Stimulated activated CD8-positive, alpha-beta memory T cell treated with anti-CD3 and anti-CD28 coated beads, Interleukin-7, amount 100 ng/mL, for 4 hours (primary cell): ENCODE measurements around the gene RCHY1.
"Not testable (repeated sequence)": the region's sequence is repeated elsewhere in the genome, so short reads cannot be mapped to it uniquely, and the experiment has no call there.

ENCODE experiments used
- DNase-seq, 2 donors: peaks; one replicate each; pipeline ENCODE4 v3.0.0-alpha.2; 2020; ENCODE audit warnings: low read depth in 2 of 2

RCHY1 gene

GRCh38 chr4:75514131-75514948, at the start of gene RCHY1, which contains the start of gene THAP6:
Gene RCHY1 (minus strand): TSS chr4:75514403. CDS start chr4:75514286, 117 bp downstream.
Gene THAP6 (plus strand): TSS chr4:75514473. CDS start chr4:75515453, 980 bp downstream.
- peak; percentile 83 to 86 for DNase-seq

GRCh38 chr4:75561789-75562188, 47.6 kb upstream of the RCHY1 start:
- no peak for DNase-seq

GRCh38 chr4:75557696-75558095, 43.5 kb upstream of the RCHY1 start:
- no peak for DNase-seq

- DNase-seq = peak in 1 of 2 donors; percentile 5
These were observed 41.3 kb upstream of the RCHY1 start, which contains the start of gene ODAPH for GRCh38 chr4:75555294-75556164. Gene ODAPH (plus strand): TSS chr4:75556066. CDS start chr4:75556083, 17 bp downstream.

DNA sequence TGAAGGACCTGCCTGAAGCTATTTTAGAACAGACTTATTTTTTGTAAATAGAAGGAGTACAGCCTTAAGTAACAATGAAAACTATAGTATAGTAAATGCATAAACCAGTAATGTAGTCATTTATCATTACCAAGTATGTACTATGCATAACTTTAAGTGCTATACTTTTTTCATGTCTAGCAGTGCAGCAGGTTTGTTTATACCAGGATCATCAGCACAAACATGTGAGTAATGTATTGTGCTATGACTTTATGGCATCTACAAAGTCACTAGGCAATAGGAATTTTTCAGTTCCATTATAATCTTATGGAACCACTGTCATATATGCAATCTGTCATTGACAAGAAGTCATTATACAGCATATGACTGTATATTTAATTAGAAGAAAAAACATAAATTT, 38.2 kb upstream of the RCHY1 start:
- DNase-seq = no peak

DNA sequence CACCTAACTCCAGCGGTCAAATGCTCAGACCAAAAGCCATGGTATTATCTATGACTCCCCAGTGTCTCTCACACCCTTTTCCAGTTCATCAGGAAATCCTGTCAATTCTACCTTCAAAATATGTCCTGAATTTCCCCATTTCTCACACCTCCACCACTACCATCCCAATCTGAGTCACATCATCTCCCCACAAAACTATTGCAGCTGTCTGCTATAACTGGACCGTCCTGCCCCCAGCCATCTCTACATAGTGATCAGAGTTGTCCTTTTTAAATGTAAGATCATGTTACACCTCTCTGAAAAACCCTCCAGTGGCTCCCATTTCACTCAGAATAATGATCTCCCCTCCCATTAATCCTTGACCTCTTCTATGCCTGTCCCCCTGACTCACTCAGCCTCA, 34.8 kb upstream of the RCHY1 start:
- DNase-seq = no peak

GRCh38 chr4:75547647-75548387, 33.6 kb upstream of the RCHY1 start:
- no peak for DNase-seq

DNA sequence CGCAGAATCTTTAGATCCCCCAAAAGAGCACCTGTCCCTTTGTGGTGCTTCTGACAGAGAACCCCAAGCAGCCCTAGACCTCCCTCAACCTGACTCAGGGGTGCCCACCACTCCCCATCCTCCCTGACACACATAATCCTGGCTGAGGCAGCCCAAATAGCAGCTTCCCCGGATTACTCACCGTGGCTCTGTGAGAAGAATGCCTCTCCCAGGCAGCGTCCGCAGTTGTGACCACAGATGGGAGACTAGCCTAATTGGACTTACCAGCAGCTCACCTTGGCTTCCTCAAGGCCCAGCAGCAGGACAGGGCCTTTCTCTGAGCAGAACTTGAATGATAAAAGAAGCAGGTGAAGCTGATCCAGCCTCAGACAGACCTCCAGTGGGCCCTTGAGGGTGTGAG, 31.3 kb upstream of the RCHY1 start:
- no peak for DNase-seq

GRCh38 chr4:75544870-75545269, 30.7 kb upstream of the RCHY1 start:
- no peak for DNase-seq

GRCh38 chr4:75544220-75544619, 30.0 kb upstream of the RCHY1 start:
- DNase-seq = not testable (repeated sequence)

- DNase-seq = no peak
These were observed 28.6 kb upstream of the RCHY1 start for GRCh38 chr4:75542824-75543223.

DNA sequence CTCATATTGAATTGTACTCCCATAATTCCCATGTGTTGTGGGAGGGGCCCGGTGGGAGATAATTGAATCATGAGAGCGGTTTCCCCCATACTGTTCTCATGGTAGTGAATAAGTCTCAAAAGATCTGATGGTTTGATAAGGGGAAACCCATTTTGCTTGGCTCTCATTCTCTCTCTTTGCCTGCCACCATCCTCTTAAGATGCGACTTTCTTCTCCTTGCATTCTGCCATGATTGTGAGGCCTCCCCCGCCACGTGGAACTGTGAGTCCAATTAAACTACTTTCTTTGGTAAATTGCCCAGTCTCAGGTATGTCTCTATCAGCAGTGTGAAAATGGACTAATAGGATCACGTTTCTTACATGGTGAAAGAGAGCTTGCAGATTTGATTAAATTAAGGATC, 23.1 kb upstream of the RCHY1 start:
- not testable (repeated sequence) for DNase-seq

DNA sequence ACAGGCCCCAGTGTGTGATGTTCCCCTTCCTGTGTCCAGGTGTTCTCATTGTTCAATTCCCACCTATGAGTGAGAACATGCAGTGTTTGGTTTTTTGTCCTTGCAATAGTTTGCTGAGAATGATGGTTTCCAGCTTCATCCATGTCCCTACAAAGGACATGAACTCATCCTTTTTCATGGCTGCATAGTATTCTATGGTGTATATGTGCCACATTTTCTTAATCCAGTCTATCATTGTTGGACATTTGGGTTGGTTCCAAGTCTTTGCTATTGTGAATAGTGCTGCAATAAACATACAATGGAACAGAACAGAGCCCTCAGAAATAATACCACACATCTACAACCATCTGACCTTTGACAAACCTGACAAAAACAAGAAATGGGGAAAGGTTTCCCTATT, 19.7 kb upstream of the RCHY1 start:
- not testable (repeated sequence) for DNase-seq

- DNase-seq = not testable (repeated sequence)
These were observed 19.2 kb upstream of the RCHY1 start for GRCh38 chr4:75533339-75533887.

DNA sequence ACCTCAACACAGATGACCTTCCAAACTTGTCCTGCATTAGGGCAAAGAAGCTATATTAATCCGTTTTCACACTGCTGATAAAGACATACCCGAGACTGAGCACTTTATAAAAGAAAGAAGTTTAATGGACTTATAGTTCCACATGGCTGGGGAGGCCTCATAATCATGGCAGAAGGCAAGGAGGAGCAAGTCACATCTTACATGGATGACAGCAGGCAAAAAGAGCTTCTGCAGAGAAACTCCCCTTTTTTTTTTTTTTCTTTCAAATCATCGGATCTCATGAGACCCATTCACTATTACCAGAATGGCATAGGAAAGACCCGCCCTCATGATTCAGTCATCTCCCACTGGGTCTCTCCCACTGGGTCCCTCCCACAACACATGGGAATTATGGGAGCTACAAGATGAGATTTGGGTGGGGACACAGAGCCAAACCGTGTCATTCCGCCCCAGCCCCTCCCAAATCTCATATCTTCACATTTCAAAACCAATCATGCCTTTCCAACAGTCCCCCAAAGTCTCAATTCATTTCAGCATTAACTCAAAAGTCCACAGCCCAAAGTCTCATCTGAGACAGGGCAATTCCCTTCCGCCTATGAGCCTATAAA, 17.4 kb upstream of the RCHY1 start:
- not testable (repeated sequence) for DNase-seq

GRCh38 chr4:75530556-75531322, 16.5 kb upstream of the RCHY1 start:
- no peak for DNase-seq

GRCh38 chr4:75527482-75527881, 13.3 kb upstream of the RCHY1 start:
- DNase-seq = no peak

GRCh38 chr4:75525910-75526309, 11.7 kb upstream of the RCHY1 start:
- no peak for DNase-seq

- DNase-seq = no peak
These were observed 10.9 kb upstream of the RCHY1 start for GRCh38 chr4:75525086-75525485.

DNA sequence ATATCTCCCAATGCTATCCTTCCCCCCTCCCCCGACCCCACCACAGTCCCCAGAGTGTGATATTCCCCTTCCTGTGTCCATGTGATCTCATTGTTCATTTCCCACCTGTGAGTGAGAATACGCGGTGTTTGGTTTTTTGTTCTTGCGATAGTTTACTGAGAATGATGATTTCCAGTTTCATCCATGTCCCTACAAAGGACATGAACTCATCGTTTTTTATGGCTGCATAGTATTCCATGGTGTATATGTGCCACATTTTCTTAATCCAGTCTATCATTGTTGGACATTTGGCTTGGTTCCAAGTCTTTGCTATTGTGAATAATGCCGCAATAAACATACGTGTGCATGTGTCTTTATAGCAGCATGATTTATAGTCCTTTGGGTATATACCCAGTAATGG, 5.2 kb upstream of the RCHY1 start:
- not testable (repeated sequence) for DNase-seq
